GM21367 (cell line): ENCODE results near the gene KCNK4.

ENCODE experiments used
- ATAC-seq: cut with Tn5 transposase; IDR thresholded peaks from one replicate; pipeline ENCODE4 v1.9.1; 2021; ENCODE audit not compliant: unreplicated experiment

The KCNK4 gene

GRCh38 chr11:64343767-64344559, 52.9 kb downstream of the KCNK4 start:
- no peak for ATAC-seq

GRCh38 chr11:64344787-64345186, 53.7 kb downstream of the KCNK4 start:
- no peak for ATAC-seq

GRCh38 chr11:64347193-64347867, 56.2 kb downstream of the KCNK4 start:
- ATAC-seq, result no peak

GRCh38 chr11:64348383-64349024, 57.4 kb downstream of the KCNK4 start:
- no peak for ATAC-seq

GRCh38 chr11:64349025-64349387, 57.9 kb downstream of the KCNK4 start:
- no peak for ATAC-seq

- no peak for ATAC-seq
Observed at GRCh38 chr11:64349404-64349803, 58.3 kb downstream of the KCNK4 start.
